KMS-11 (cell line): ENCODE results near the gene KCNJ5.

Source experiments
- H2AFZ ChIP-seq: fragments of 200-600 bp; sonication (generic); 2 replicates; pipeline ENCODE4 v1.6.1; 2016; ENCODE audit warnings: antibody characterized with exemption, mixed run types, low read depth
- H3K27ac ChIP-seq: fragments of 200-600 bp; sonication (generic); 2 replicates; pipeline ENCODE4 v1.6.1; 2016; ENCODE audit warnings: mild to moderate bottlenecking, mixed run types
- H3K27me3 ChIP-seq: fragments of 200-600 bp; sonication (generic); 2 replicates; pipeline ENCODE4 v1.6.1; 2017; ENCODE audit warnings: mild to moderate bottlenecking, low read depth, mixed run types, moderate library complexity; ENCODE audit not compliant: insufficient read depth
- H3K36me3 ChIP-seq: fragments of 200-600 bp; sonication (generic); 2 replicates; pipeline ENCODE4 v1.6.1; 2017; ENCODE audit warnings: mild to moderate bottlenecking, mixed run types; ENCODE audit not compliant: insufficient read depth
- H3K4me1 ChIP-seq: fragments of 200-600 bp; sonication (generic); 2 replicates; pipeline ENCODE4 v1.6.1; 2016; ENCODE audit warnings: mild to moderate bottlenecking, low read depth, mixed run types; ENCODE audit not compliant: poor library complexity, severe bottlenecking
- H3K4me2 ChIP-seq: fragments of 200-600 bp; sonication (generic); 2 replicates; pipeline ENCODE4 v1.7.0; 2016; ENCODE audit warnings: mild to moderate bottlenecking, mixed run types
- H3K4me3 ChIP-seq: fragments of 200-600 bp; sonication (generic); IDR thresholded peaks from 2 replicates; pipeline ENCODE4 v1.6.1; 2017; ENCODE audit warnings: low read depth, low read length, mixed read lengths; ENCODE audit not compliant: insufficient read depth
- H3K79me2 ChIP-seq: fragments of 200-600 bp; sonication (generic); 2 replicates; pipeline ENCODE4 v1.6.1; 2016; ENCODE audit warnings: low read depth, mixed run types; ENCODE audit not compliant: insufficient read depth
- H3K9ac ChIP-seq: fragments of 200-600 bp; sonication (generic); 2 replicates; pipeline ENCODE4 v1.6.1; 2016; ENCODE audit warnings: mild to moderate bottlenecking, mixed run types
- H4K20me1 ChIP-seq: fragments of 200-600 bp; sonication (generic); 2 replicates; pipeline ENCODE4 v1.6.1; 2016; ENCODE audit warnings: mild to moderate bottlenecking, mixed run types; ENCODE audit not compliant: insufficient read depth
- TF ChIP-seq, protein P1 (sequence below): fragments of 200-600 bp; sonication (generic); conservative IDR thresholded peaks from 2 replicates; pipeline ENCODE4 v1.6.1; 2017; ENCODE audit warnings: low read depth, mild to moderate bottlenecking, antibody characterized with exemption, low read length, moderate library complexity, mixed read lengths

Gene KCNJ5

DNA sequence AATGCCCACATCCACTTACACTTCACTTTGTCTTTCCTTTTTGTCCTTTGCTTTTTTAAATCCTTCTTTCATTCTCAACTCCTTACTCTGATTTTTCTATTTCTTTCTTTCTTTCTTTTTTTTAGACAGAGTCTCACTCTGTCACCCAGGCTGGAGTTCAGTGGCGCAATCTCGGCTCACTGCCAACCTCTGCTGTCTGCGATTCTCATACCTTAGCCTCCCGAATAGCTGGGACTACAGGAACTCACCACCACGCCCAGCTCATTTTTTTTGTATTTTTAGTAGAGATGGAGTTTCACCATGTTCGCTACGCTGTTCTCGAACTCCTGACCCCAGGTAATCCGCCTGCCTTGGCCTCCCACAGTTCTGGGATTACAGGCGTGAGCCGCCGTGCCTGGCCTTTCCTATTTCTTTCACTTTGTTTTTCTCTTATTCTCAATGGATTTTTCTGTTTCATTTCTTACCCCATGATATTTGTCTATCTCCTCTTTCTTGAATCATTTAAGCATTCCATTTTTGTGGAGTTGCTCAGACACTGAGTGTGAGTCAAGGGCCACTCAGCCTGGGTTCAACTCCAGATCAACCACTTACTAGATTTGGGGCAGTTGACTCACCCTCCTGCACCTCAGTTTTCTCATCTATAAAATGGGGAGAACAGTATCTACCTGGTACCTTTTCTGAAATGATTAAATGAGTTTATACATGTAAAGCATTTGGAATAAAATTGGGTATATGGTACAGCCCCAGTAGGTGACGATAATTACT lies 7.6 kb downstream of the KCNJ5 start:
- no peak overlapping the region for H3K9ac ChIP-seq
- no peaks in the 10 kb centered on the region for H3K36me3 ChIP-seq
- H3K79me2 ChIP-seq = no peaks in the 10 kb centered on the region
- no peak overlapping the region for H2AFZ ChIP-seq
- H3K27ac ChIP-seq = no peak overlapping the region
- no peaks in the 10 kb centered on the region for H3K27me3 ChIP-seq
- no peak overlapping the region for H3K4me3 ChIP-seq
- no peak overlapping the region for H3K4me2 ChIP-seq
- H3K4me1 ChIP-seq = no peaks in the 10 kb centered on the region
- H4K20me1 ChIP-seq = no peaks in the 10 kb centered on the region
- TF ChIP-seq, protein P1, sequence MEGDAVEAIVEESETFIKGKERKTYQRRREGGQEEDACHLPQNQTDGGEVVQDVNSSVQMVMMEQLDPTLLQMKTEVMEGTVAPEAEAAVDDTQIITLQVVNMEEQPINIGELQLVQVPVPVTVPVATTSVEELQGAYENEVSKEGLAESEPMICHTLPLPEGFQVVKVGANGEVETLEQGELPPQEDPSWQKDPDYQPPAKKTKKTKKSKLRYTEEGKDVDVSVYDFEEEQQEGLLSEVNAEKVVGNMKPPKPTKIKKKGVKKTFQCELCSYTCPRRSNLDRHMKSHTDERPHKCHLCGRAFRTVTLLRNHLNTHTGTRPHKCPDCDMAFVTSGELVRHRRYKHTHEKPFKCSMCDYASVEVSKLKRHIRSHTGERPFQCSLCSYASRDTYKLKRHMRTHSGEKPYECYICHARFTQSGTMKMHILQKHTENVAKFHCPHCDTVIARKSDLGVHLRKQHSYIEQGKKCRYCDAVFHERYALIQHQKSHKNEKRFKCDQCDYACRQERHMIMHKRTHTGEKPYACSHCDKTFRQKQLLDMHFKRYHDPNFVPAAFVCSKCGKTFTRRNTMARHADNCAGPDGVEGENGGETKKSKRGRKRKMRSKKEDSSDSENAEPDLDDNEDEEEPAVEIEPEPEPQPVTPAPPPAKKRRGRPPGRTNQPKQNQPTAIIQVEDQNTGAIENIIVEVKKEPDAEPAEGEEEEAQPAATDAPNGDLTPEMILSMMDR = no peak

DNA sequence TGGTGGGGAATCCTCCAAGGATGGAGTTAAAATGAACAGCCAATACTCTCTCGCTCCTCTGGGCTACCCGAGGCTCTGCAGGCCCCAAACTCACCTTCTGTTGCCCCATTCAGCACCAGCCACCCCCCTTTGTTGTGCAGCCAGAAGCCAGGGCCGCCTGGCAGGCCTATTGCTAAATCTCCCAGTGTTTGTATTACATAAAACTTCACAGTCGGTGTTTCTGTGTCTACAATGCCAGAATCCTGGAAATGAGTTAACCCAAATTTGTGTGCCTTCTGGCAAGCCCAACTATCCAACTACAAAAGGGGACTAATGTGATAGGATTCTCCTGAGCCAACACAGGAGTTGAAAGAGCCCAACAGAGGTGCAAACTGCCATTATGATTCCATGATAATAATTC lies 9.3 kb downstream of the KCNJ5 start:
- H3K27ac ChIP-seq = no peak overlapping the region
- H3K27me3 ChIP-seq = no peaks in the 10 kb centered on the region
- H2AFZ ChIP-seq = no peak overlapping the region
- H3K4me2 ChIP-seq = no peak overlapping the region
- no peak overlapping the region for H3K4me3 ChIP-seq
- H4K20me1 ChIP-seq = no peaks in the 10 kb centered on the region
- no peaks in the 10 kb centered on the region for H3K79me2 ChIP-seq
- no peaks in the 10 kb centered on the region for H3K36me3 ChIP-seq
- no peak overlapping the region for H3K9ac ChIP-seq
- no peaks in the 10 kb centered on the region for H3K4me1 ChIP-seq
- TF ChIP-seq, protein P1 = no peak

DNA sequence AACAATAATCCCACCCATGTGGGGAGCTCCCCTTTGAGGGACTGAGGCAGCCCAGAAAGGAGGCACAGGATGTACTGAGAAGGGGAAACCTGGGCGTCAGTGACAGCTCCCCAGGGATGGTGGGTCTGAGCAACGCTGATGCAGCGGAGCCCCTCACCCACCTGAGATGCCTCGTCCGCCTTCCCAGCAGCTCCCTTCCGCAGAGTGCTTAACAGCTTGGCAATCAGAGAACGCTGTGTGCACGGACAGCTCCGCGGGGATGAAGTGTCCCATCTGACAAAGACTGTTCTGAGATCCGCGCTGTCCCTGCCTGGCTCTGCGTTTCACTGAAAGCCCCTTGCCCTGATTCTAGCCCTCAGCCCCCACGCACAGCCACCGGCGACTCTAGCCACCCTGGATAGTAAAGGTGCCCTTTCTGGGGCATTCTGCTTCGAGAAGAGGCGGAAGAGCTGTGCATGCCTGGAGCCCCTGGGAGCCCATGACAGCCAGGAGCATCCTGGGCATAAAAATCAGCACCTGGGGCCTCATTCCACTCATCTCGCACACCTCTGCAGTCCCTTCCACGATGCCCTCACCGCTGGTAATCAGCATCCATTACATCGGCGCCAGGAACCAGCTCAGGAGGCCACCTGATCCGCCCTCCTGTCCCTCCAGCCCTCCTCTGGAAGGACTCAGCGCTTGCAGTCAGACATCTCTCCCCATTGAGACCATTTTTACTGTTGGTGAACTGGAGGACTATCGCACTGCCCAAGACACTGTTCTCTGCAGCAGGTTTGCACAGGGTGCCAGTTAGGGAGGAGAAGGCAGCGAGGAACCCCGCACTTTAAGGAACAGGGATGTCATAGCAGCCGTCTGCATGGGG lies 10.7 kb downstream of the KCNJ5 start:
- no peak overlapping the region for H3K4me3 ChIP-seq
- no peak overlapping the region for H2AFZ ChIP-seq

DNA sequence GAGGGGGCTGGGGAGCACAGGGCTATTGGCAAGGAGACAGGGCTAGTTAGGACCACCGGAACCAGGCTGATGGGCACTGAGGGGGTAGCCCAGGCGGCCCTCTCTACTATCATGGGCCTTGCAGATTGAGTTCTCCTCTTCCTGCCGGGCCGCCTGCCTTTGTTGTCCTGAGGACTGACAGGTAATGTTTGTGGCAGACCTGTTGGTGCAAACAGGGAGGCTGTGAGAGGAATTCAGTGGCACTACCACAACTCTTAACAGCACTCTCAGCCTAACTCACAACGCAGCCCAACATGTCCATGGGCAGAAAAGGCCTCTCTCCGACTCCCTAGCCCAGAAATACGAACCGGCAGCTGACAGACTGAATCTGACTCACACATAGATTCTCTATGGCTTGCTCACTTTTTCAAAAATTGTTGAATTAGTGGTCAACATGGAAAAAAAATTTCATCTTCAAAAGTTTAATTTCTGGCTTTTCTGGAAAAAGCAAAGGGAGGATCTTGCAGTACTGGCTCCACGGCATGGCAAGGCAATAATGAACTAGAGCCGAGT lies 11.4 kb downstream of the KCNJ5 start:
- Histone ChIP-seq H3K27ac (no peak overlapping the region), H3K4me2 (no peak overlapping the region), H3K9ac (no peak overlapping the region), H2AFZ (no peak overlapping the region), H3K27me3 (no peaks in the 10 kb centered on the region), H3K36me3 (no peaks in the 10 kb centered on the region), H4K20me1 (no peaks in the 10 kb centered on the region), H3K4me3 (no peak overlapping the region), H3K4me1 (peaks cover 5% of the 10 kb centered on the region), H3K79me2 (no peaks in the 10 kb centered on the region)
- TF ChIP-seq, protein P1 = no peak

More for the DNA sequence above, 10.7 kb downstream of the KCNJ5 start:
- Histone ChIP-seq H3K4me2 (no peak overlapping the region), H3K27me3 (no peaks in the 10 kb centered on the region), H3K36me3 (no peaks in the 10 kb centered on the region), H3K79me2 (no peaks in the 10 kb centered on the region), H3K9ac (no peak overlapping the region), H3K27ac (no peak overlapping the region), H4K20me1 (no peaks in the 10 kb centered on the region), H3K4me1 (peaks cover 5% of the 10 kb centered on the region)
- TF ChIP-seq, protein P1 = no peak
